K562 (cell line): Measurements from ENCODE around the gene CRACR2B. TPM values are rescaled to one million over a fixed set of nuclear protein-coding genes. Genes with fewer than 3 reads are reported as not detected.

Source experiments
- ATF2 ChIP-seq: sonication (generic); formaldehyde crosslinking; IDR thresholded peaks from 2 replicates; pipeline ENCODE4 v1.8.1; 2022; ENCODE audit warnings: missing genetic modification reagents
- CHD4 ChIP-seq: fragments of 200-600 bp; sonication (generic); IDR thresholded peaks from 3 replicates; pipeline ENCODE4 v1.6.1; 2012; ENCODE audit warnings: low read depth, mild to moderate bottlenecking, mixed read lengths, low read length, inconsistent platforms; ENCODE audit not compliant: insufficient read depth, insufficient replicate concordance, poor library complexity, severe bottlenecking
- CXXC5 ChIP-seq: fragments of 250-450 bp; sonication (Bioruptor Pico); IDR thresholded peaks from 2 replicates; pipeline ENCODE4 v1.8.0; 2022; ENCODE audit warnings: inconsistent platforms, mild to moderate bottlenecking, moderate library complexity
- DLX4 ChIP-seq: fragments of 250-450 bp; sonication (Bioruptor Pico); IDR thresholded peaks from 2 replicates; pipeline ENCODE4 v1.6.1; 2021; ENCODE audit warnings: mild to moderate bottlenecking
- GTF2F1 ChIP-seq: IDR thresholded peaks from 2 replicates; pipeline ENCODE4 v1.6.1; 2011; ENCODE audit warnings: low read depth, low read length, improper control_type of control experiment
- HSF4 ChIP-seq: fragments of 250-450 bp; sonication (Bioruptor Pico); IDR thresholded peaks from 2 replicates; pipeline ENCODE4 v2.1.2; 2022; ENCODE audit warnings: mild to moderate bottlenecking, moderate library complexity, borderline replicate concordance
- KLF13 ChIP-seq: fragments of 450-650 bp; IDR thresholded peaks from 2 replicates; pipeline ENCODE4 v1.6.1; 2016; ENCODE audit warnings: missing genetic modification characterization, low read depth, mild to moderate bottlenecking, missing compliant biosample characterization, moderate library complexity, borderline replicate concordance
- LARP7 ChIP-seq: fragments of 450-650 bp; IDR thresholded peaks from 2 replicates; pipeline ENCODE4 v1.6.1; 2016
- NFRKB ChIP-seq: fragments of 450-650 bp; IDR thresholded peaks from 2 replicates; pipeline ENCODE4 v1.6.1; 2016; ENCODE audit warnings: low read depth
- PHF8 ChIP-seq: fragments of 200-600 bp; sonication (generic); IDR thresholded peaks from 2 replicates; pipeline ENCODE4 v1.6.1; 2012; ENCODE audit warnings: mixed run types, mild to moderate bottlenecking, inconsistent platforms, low read length, moderate library complexity, borderline replicate concordance
- RBM39 ChIP-seq: fragments of 200-400 bp; formaldehyde crosslinking; optimal IDR thresholded peaks from 2 replicates; pipeline ENCODE3; 2018; ENCODE audit warnings: low read depth, low read length
- SMAD4 ChIP-seq: fragments of 250-450 bp; sonication (Bioruptor Pico); conservative IDR thresholded peaks from 2 replicates; pipeline ENCODE4 v1.8.0; 2021; ENCODE audit warnings: inconsistent platforms, mild to moderate bottlenecking, moderate library complexity
- SMARCA4 ChIP-seq: fragments of 450-650 bp; IDR thresholded peaks from 2 replicates; pipeline ENCODE4 v1.6.1; 2016
- SRSF3 ChIP-seq: fragments of 200-400 bp; formaldehyde crosslinking; IDR thresholded peaks from 2 replicates; pipeline ENCODE4 v1.6.1; 2016; ENCODE audit warnings: mild to moderate bottlenecking, low read length, moderate library complexity; ENCODE audit not compliant: insufficient read depth
- STAT5B ChIP-seq: fragments of 250-450 bp; sonication (Bioruptor Pico); IDR thresholded peaks from 2 replicates; pipeline ENCODE4 v1.8.0; 2021; ENCODE audit warnings: mild to moderate bottlenecking, inconsistent platforms
- ZKSCAN3 ChIP-seq: fragments of 250-450 bp; sonication (Bioruptor Pico); IDR thresholded peaks from 2 replicates; pipeline ENCODE4 v1.4.0; 2020
- ZNF121 ChIP-seq: sonication (generic); formaldehyde crosslinking; conservative IDR thresholded peaks from 2 replicates; pipeline ENCODE4 v1.8.0; 2022; ENCODE audit warnings: missing genetic modification reagents
- ZNF174 ChIP-seq: fragments of 250-450 bp; sonication (Bioruptor Pico); IDR thresholded peaks from 2 replicates; pipeline ENCODE4 v1.4.0; 2020; ENCODE audit warnings: mild to moderate bottlenecking
- ZNF175 ChIP-seq: fragments of 200-800 bp; sonication (Bioruptor generic); IDR thresholded peaks from 2 replicates; pipeline ENCODE4 v1.6.1; 2016; ENCODE audit warnings: low read depth, mild to moderate bottlenecking, missing genetic modification characterization, missing compliant biosample characterization
- ZNF280A ChIP-seq: fragments of 450-650 bp; IDR thresholded peaks from 2 replicates; pipeline ENCODE4 v1.6.1; 2018; ENCODE audit warnings: mild to moderate bottlenecking, low read depth; ENCODE audit not compliant: partially characterized antibody
- ZNF408 ChIP-seq: fragments of 250-450 bp; sonication (Bioruptor Pico); IDR thresholded peaks from 2 replicates; pipeline ENCODE4 v1.4.0; 2020; ENCODE audit warnings: low read depth, mild to moderate bottlenecking, moderate library complexity
- polyA plus RNA-seq, 8 experiments: library from polyadenylated mRNA; depleted of rRNA in 4 of 8; stranded (reverse) in 5 of 8; unstranded in 3 of 8; fragments of >200 nt; fragmentation: Nextera tagmentation in 2 of 8; fragmentation: Illumina TruSeq in 1 of 8; extraction: Ambion mirVana in 2 of 8; extraction: Trizol in 1 of 8; gene quantifications; 2 replicates each; pipeline versions ENCODE4 v1.2.1 to v1.2.3, GENCODE V29; 2011 to 2014; ENCODE audit warnings: inconsistent platforms in 1 of 8, missing spikeins in 1 of 8
- total RNA-seq, 7 experiments: library from RNA; depleted of rRNA in 6 of 7; stranded (reverse); fragments of >200 nt in 6 of 7; fragmentation: Illumina TruSeq in 2 of 7; extraction: Trizol in 2 of 7; gene quantifications; 2 replicates each; pipeline versions ENCODE4 v1.2.1 to v1.2.3, GENCODE V29; 2011 to 2021; ENCODE audit warnings: low replicate concordance in 1 of 7
- TF ChIP-seq, protein P1 (sequence below): fragments of 250-450 bp; sonication (Bioruptor Pico); IDR thresholded peaks from 2 replicates; pipeline ENCODE4 v1.5.0; 2021
- TF ChIP-seq, protein P2 (sequence below): fragments of 250-450 bp; sonication (Bioruptor Pico); IDR thresholded peaks from 2 replicates; pipeline ENCODE4 v1.4.0; 2020; ENCODE audit warnings: mild to moderate bottlenecking, moderate library complexity

CRACR2B gene
- total and polyA plus RNA-seq, 9 of the 15 experiments (the other 6 are each of a cell fraction or from before 2014, with no cell fraction given) = 0.10 to 51.0 (median 6.0) TPM

- TF ChIP-seq ZNF280A (no peak), NFRKB (no peak), ZNF408 (no peak), KLF13 (peak; percentile 62; the same call in 1 of the 2 replicates), HSF4 (CRISPR knock-in tag) (no peak), CXXC5 (CRISPR knock-in tag) (peak; percentile 79), DLX4 (no peak), ZNF174 (CRISPR knock-in tag) (no peak), CHD4 (no peak), SMAD4 (peak; percentile 77), SRSF3 (no peak), ATF2 (CRISPR knock-in tag) (no peak), PHF8 (peak; percentile 74; the same call in 1 of the 2 replicates), LARP7 (no peak), SMARCA4 (no peak), ZNF175 (CRISPR knock-in tag) (no peak), ZKSCAN3 (CRISPR knock-in tag) (no peak), ZNF121 (CRISPR knock-in tag) (no peak), RBM39 (no peak), GTF2F1 (no peak), STAT5B (CRISPR knock-in tag) (no peak)
- TF ChIP-seq, protein P1, sequence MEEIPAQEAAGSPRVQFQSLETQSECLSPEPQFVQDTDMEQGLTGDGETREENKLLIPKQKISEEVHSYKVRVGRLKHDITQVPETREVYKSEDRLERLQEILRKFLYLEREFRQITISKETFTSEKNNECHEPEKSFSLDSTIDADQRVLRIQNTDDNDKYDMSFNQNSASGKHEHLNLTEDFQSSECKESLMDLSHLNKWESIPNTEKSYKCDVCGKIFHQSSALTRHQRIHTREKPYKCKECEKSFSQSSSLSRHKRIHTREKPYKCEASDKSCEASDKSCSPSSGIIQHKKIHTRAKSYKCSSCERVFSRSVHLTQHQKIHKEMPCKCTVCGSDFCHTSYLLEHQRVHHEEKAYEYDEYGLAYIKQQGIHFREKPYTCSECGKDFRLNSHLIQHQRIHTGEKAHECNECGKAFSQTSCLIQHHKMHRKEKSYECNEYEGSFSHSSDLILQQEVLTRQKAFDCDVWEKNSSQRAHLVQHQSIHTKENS (CRISPR knock-in tag) = no peak
- TF ChIP-seq, protein P2, sequence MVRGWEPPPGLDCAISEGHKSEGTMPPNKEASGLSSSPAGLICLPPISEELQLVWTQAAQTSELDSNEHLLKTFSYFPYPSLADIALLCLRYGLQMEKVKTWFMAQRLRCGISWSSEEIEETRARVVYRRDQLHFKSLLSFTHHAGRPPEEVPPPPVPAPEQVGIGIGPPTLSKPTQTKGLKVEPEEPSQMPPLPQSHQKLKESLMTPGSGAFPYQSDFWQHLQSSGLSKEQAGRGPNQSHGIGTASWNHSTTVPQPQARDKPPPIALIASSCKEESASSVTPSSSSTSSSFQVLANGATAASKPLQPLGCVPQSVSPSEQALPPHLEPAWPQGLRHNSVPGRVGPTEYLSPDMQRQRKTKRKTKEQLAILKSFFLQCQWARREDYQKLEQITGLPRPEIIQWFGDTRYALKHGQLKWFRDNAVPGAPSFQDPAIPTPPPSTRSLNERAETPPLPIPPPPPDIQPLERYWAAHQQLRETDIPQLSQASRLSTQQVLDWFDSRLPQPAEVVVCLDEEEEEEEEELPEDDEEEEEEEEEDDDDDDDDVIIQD = no peak
Measured at GRCh38 chr11:827146-827896, 398 bp upstream of the CRACR2B start (continued).
